ENCODE measurements around the gene MAP3K13.

Gene MAP3K13

GRCh38 chr3:185362850-185363661 is at the start of gene MAP3K13:
TSS of gene MAP3K13 (plus strand) at chr3:185363136. CDS start at chr3:185428582, 65,446 bp downstream.
- DNase-seq (ENCODE audit: low spot score), result peak; percentile 82

DNA sequence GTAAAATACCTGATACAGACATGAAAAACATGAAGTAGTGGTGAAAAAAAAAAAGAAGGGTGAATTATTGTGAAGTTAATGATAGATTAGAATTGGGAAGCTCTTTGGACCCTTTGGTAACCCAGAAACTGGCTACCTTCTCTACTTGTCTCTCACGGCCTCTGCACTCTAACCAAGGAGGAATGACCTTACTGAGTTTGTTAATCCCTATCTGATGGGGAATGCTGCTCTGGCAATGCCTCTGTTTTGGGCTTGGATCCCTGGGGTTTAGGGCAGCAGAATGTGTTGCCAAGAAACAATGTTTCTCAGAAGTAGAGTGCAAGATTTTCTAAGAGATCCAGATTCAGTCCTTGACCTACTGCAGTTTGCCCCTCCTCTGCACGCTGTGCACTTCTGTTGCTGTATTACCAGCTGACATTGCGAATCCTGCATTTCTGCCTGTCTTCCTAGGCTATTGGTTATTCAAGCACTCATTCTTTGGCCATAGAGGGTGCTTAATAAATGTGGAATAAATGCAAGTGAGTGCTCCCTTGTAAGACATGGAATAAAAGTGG is 49.2 kb upstream of the MAP3K13 start:
- DNase-seq (ENCODE audit: low spot score), result no peak

DNA sequence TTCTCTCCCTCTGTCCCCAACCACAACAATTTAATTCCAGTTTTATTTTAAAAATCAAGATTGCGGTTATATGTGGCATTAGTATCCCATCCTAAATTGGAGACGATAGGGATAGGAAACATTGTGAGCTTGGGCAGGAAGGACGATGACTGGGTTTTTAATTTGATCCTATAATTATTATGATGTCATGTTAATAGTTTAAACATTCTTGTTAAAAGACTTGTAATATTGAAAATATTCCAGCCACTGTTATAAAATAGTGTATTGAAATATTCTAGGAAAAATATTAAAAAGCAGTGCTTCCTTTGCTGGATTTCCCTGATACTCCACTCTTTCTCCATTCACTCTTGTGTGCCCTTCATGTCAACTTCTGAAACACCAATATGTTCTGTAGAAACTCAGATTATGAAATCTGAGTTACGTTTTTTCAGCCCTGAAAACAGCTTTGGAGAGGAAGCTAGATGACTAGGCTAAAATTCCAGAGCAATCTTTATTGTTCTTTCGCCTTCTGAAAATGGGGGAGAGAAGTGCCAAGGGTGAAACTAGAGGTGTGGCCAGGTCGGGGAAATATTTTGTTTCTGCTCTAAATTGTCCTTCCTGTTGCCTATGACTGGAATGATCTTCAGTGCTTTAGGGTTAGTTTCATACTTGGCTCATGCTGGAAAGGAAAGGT is 46.1 kb upstream of the MAP3K13 start:
- DNase-seq (ENCODE audit: low spot score), result no peak

DNA sequence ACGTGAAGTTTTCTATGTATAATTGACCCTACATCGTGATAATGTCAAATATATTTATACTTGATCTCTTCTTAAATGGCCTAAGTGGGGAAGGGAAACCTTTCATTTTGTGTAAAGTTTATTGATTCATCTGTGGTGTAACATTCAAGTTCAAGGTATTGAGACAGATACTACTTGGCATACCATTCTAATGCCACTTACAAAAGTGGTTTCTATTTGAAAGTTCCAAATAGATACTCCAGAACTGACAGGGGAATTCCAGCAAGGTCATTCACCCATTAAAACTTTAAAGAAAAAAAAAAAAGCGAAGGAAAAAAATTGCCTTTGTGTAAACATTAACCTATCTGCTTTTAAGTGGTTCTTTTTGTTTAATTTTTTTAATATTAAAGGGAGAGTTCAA is 45.3 kb upstream of the MAP3K13 start:
- DNase-seq (ENCODE audit: low spot score), result no peak

GRCh38 chr3:185318141-185318540 is 44.8 kb upstream of the MAP3K13 start:
- DNase-seq (ENCODE audit: low spot score), result no peak

GRCh38 chr3:185319801-185320200 is 43.1 kb upstream of the MAP3K13 start:
- no peak for DNase-seq (ENCODE audit: low spot score)

GRCh38 chr3:185320949-185321348 is 42.0 kb upstream of the MAP3K13 start:
- DNase-seq (ENCODE audit: low spot score), result no peak

DNA sequence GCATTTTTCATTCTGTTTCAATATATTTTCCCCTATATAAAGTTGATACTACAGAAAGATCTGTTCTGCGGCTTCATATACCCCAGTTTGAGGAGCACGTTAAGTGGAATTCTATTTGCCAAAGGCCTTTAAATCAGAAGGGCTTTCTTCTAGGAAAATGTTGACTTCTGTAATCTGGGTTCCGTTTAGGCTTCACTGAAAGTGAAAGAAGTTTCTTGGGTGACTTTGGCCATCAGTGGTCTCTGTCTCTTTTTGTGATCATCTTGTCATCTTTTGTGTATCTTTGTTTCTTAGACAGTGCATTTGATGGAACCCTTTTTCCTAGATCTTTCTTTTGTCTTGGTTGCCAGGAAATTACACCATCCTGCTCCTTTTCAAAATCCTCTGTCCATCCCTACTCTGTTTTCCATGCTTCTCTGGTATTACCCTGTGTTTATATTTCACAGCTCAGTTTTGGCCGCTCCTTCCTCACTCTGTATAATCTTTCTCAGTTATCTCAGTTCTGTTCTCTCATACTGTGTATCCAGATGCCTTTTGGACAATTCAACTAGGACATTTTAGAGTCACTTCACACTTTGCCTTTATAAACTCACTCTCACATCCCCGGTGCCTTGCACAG is 40.7 kb upstream of the MAP3K13 start:
- no peak for DNase-seq (ENCODE audit: low spot score)

GRCh38 chr3:185325946-185326791 is 36.8 kb upstream of the MAP3K13 start:
- no peak for DNase-seq (ENCODE audit: low spot score)

GRCh38 chr3:185327062-185327461 is 35.9 kb upstream of the MAP3K13 start:
- DNase-seq (ENCODE audit: low spot score), result no peak

- DNase-seq (ENCODE audit: low spot score), result no peak
Observed at GRCh38 chr3:185328324-185329004, 34.5 kb upstream of the MAP3K13 start.

GRCh38 chr3:185330238-185330637 is 32.7 kb upstream of the MAP3K13 start:
- no peak for DNase-seq (ENCODE audit: low spot score)

DNA sequence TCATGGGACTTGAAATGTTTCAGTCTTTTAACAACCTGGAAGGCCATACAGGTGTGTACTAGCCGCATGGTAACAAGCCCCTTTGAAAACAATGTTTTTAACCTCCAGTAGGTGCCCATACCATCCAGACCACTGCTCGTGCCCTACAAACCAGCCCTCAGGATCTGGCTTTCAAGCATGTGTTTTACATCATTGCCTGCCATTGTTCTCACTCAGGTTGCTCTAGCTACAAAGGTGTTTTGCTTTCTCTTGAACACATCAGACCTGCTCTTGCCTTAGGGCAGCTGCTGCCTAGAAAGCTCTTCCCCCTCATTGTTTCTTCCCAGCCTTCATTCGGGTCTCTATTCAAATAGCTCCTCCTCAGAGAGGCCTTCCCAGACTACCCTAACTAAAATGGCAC is 32.3 kb upstream of the MAP3K13 start:
- DNase-seq (ENCODE audit: low spot score), result no peak

- no peak for DNase-seq (ENCODE audit: low spot score)
Observed at GRCh38 chr3:185332026-185332735, 30.8 kb upstream of the MAP3K13 start.

GRCh38 chr3:185335799-185336198 is 27.1 kb upstream of the MAP3K13 start:
- DNase-seq (ENCODE audit: low spot score), result no peak

DNA sequence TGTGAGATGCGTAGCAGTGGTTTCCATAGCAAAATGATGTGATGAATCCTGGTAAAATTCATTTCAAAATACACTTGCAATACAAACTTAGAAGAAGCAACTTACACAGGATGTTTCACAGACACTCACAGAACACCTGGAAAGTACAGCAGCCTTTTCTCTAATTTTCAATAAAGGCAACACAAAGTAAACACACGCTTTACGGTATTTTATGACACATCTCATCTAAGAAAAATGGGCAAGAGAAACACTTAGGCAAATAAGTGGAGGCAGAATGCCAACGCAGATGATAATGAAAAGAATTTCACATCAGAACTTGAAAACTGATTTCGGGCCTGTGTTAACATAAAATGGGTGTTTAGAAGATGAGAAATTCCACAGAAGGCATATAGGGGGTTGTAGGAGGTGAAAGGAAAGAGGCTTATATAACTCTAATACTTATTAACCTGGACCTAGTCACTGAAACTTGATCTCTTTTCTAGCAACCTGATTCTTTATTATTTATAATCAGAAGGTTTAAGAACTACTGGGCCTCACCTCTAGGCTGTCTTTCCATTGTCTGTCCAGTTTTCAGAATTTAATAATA is 25.6 kb upstream of the MAP3K13 start:
- no peak for DNase-seq (ENCODE audit: low spot score)

- DNase-seq (ENCODE audit: low spot score), result no peak
Observed at GRCh38 chr3:185339945-185340344, 23.0 kb upstream of the MAP3K13 start.

DNA sequence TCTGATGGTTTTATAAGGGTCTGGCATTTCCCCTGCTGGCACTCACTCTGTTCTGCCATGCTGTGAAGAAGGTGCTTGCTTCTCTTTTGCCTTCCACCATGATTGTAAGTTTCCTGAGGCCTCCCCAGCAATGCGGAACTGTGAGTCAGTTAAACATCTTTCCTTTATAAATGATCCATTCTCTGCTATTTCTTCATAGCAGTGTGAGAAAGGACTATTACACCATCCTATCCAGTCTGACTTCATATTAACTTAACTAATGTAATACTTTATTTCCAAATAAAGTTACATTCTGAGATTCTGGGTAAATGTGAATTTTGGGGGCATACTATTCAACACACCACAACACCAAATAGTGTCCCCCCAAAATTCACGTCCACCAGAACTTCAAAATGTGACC is 22.2 kb upstream of the MAP3K13 start:
- no peak for DNase-seq (ENCODE audit: low spot score)

GRCh38 chr3:185341616-185342458 is 21.1 kb upstream of the MAP3K13 start:
- DNase-seq (ENCODE audit: low spot score), result no peak

Data from left forelimb (tissue), 1 donor.